Occipital lobe (tissue), 2 donors: ENCODE results near the gene RBKS. TPM values are rescaled to one million over a fixed set of nuclear protein-coding genes. Genes with fewer than 3 reads are reported as not detected.
"Not testable (repeated sequence)": the region's sequence is repeated elsewhere in the genome, so short reads cannot be mapped to it uniquely, and the experiment has no call there.

Source experiments
- DNase-seq: peaks from one replicate; lab custom pipeline; 2025; lab: John Stamatoyannopoulos, UW
- total RNA-seq: library from RNA; depleted of rRNA; stranded (reverse); fragments of >200 nt; gene quantifications from one replicate; pipeline ENCODE4 v1.2.3, GENCODE V29; 2014

RBKS gene
- total RNA-seq, 1 donor from 2014 or later: 1.2 TPM

DNA sequence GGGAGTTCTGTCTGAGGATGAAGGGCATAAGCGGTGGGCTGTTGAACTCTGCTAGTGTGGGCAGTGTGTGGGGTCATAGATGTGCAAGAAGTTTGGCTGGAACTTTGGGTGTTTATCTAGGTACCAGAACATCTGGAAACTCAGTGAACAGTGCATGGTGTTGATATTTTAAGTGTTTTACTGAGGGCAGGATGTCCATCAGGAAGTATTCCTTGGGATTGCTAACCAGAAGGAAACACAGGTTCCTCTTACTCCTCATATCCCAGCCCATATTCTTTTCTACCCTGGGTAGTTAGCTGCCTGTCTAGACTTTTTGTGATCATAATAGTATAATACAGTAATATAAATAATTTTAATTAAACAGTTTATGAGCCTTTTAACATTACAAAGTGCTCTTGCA lies 15.9 kb upstream of the RBKS start:
- no peak for DNase-seq

- DNase-seq: no peak
Measured at GRCh38 chr2:27904405-27904665, 14.1 kb upstream of the RBKS start.

GRCh38 chr2:27903649-27904404 lies 13.6 kb upstream of the RBKS start:
- no peak for DNase-seq

GRCh38 chr2:27903018-27903417 lies 12.8 kb upstream of the RBKS start:
- DNase-seq: no peak

DNA sequence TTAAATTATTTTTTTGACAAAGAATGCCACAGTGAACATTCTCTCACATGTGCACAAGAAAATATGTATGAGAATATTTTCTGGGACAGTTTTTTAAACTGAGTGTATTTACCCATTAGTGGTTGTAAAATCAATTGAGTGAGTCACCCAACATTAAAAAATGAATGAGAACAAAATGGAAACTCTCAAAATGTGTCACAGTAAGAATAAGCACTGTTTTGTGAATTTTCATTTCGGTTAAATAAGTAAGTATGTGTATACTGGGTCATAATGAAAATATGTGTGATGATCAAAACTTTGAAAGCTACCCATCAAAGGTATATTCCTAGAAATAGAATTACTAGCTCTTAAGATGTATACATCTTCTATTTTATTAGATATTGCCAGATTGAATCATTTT lies 11.9 kb upstream of the RBKS start:
- DNase-seq: no peak

GRCh38 chr2:27901234-27901633 lies 11.0 kb upstream of the RBKS start:
- peak; percentile 42 for DNase-seq

GRCh38 chr2:27897717-27898116 lies 7.5 kb upstream of the RBKS start:
- DNase-seq: no peak

DNA sequence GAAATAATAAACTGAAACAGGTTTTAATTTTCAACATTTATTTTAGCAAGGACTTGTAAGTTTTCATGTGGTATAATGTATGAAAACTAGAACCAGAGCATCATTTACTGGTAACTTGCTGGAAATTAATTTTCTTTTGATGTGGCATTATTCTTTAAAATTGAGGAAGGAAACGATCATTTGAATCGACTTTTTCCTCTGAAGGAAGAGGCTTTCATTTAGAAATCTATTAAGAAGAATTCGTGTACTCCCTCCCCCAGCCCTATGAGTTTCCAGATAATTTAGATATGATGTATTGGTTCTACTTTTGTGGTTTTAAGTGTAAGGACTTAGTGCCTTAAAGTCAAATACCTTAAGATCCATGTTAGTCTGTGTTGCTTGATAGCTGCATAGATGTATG lies 2.8 kb upstream of the RBKS start:
- no peak for DNase-seq

GRCh38 chr2:27891673-27892105 lies 1.5 kb upstream of the RBKS start:
- no peak for DNase-seq

- peak; percentile 22 for DNase-seq
Measured at GRCh38 chr2:27890924-27891672, 911 bp upstream of the RBKS start.

- DNase-seq: no peak
Measured at GRCh38 chr2:27889774-27890145, 427 bp downstream of the RBKS start.

DNA sequence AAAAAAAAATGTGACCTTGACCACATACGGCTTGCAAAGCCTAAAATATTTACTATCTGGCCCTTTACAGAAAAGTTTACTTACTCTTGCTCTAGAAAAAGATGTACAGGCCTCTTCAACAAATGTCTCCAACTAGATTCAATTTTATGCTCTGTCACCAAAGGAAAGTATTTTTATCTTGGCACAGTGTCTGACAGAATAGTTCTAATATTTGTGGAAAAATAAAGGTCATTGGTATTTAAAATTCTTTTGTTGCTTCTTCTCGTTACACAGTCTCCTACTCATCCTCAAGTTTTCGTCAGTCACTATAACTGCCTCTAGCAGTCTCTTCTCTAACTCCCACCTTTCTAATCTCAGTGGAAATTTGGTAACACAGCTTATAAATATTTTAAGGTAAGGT lies 1.4 kb downstream of the RBKS start:
- no peak for DNase-seq

- no peak for DNase-seq
Measured at GRCh38 chr2:27887830-27888229, 2.4 kb downstream of the RBKS start.

DNA sequence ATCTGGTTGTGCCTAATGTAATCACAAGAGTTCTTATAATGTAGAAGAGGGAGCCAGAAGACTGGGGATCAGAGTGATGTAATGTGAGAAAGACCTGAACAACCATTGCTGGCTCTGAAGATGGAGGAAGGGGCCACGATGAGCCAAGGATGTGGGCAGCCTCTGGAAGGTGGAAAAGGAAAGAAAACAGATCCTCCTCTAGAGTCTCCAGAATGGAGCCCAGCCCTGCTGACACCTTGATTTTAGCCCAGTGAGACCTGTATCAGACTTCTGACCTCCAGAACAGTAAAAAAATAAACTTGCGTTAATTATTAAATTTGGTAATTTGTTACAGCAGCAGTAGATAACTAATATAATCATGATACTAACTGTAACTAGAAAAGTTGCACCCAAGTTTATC lies 3.1 kb downstream of the RBKS start:
- no peak for DNase-seq

DNA sequence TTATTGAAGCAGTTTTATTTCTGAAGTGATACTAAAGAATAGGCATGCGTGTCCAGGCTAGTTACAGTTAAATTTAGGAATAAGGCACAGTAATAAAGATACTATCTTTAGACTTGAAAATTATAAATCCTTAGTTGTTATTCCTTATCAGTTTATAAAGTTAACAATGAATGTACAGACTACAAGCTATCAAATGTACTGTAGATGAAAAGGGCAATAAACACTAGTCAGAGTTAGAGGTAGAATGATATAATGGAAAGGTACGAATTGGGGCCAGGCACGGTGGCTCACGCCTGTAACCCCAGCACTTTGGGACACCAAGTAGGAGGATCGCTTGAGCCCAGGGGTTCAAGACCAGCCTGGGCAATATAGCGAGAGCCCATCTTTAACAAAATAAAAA lies 3.9 kb downstream of the RBKS start:
- no peak for DNase-seq

DNA sequence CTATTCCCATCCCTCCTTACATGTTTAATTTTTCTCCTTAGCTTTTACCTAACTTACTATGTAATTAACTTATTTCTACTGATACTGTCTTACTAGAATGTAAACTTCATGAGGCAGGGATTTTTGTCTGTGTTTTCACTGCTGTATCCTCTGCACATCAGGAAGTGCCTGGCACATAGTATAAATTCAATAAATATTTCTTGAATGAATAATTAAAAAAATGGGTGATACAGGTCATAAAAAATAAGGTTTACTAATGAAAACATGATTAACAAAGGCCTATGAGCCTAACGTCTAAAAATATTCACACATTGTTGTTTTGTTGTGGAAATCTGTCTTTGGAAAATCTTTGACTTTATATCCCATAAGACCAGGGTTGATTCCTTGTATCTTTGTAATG lies 4.5 kb downstream of the RBKS start:
- no peak for DNase-seq

DNA sequence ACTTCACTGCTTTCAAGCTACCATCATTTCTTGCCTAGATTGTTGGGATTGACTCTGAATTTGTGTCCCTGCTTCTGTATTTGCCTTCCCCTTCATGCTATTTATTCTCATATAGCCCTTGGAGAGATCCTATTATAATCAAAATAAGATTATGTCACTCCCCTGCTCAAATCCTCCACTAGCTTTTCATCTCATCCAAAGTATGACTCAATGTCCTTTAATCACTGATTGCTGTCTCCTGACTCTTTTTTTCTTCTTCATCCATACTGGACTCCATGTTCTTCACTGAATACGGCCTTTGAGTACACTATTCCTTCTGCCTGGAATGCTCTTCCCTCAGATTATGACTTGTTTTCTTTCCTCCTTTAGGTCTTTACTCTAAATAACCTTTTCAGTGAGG lies 5.0 kb downstream of the RBKS start:
- no peak for DNase-seq

GRCh38 chr2:27884601-27885000 lies 5.6 kb downstream of the RBKS start:
- no peak for DNase-seq

GRCh38 chr2:27882584-27882922 lies 7.6 kb downstream of the RBKS start:
- DNase-seq: not testable (repeated sequence)

- DNase-seq: not testable (repeated sequence)
Measured at GRCh38 chr2:27881815-27882583, 8.2 kb downstream of the RBKS start.

- DNase-seq: no peak
Measured at GRCh38 chr2:27878825-27879224, 11.4 kb downstream of the RBKS start.

GRCh38 chr2:27875089-27875881 lies 14.9 kb downstream of the RBKS start:
- no peak for DNase-seq
